Erythroblast (primary cell): ENCODE data around the gene OGT.

Experiments used
- DNase-seq, 2 experiments: peaks; one replicate each; lab custom pipeline; 2025; lab: John Stamatoyannopoulos, UW
- GATA1 ChIP-seq: IDR thresholded peaks from 2 replicates; pipeline ENCODE4 v1.6.1; 2011; ENCODE audit warnings: low read depth, mild to moderate bottlenecking, control low read depth, low read length, moderate library complexity
- POLR2A ChIP-seq: IDR thresholded peaks from 2 replicates; pipeline ENCODE4 v1.6.1; 2011; ENCODE audit warnings: mild to moderate bottlenecking, low read length

The OGT gene

DNA sequence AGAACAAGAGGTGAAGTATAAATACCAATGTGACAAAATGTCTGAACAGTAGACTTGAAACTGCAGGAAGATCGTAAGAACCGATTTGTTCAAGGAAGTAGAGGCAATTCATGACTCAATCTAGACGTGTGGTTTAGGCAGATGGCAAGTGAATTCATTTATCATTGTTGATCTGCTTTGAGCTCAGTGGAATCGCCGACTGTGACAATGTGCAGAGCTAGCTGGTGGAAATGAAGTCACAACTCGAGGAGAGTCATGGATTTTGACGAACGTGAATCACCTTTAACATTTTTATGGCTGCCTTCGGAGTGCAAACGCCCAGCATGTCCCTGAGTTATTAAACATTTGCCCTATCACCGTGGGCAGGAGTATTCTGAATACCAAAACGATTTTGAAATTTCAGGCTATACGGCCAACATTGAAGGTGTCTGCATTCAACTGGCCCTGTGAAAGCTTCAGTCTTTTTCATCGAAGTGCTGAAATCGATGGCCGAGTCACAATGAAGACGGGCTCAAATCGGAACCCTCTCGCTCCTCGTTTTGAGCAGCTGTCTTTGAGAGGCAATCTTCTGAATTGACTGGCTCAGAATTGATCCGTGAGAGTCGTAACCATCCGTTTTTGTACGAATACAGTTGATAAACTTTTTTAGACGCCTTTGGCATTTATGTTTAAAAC, 689 bp upstream of the OGT start:
- TF ChIP-seq POLR2A = no peak

DNA sequence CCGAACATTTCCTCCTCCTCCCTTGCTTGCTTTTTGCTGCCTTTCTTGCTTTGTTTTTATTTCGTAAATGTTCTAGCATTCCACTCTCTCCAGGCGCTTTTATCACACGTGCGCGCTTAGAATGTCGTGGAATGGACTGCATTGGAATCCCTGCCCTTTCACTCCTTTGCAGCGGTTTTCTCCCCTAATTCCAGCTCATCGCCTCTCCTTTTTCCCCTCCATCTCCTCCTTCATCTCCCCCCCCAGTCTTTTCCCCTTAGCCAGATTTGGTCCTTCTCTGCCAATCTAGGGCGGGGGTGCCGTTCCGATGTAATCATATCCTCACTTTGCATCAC, 579 bp downstream of the OGT start:
- TF ChIP-seq POLR2A = no peak
- TF ChIP-seq GATA1 = no peak
- DNase-seq = no peak

More for the DNA sequence above, 689 bp upstream of the OGT start:
- peak; percentile 69 to 75 for DNase-seq

DNA sequence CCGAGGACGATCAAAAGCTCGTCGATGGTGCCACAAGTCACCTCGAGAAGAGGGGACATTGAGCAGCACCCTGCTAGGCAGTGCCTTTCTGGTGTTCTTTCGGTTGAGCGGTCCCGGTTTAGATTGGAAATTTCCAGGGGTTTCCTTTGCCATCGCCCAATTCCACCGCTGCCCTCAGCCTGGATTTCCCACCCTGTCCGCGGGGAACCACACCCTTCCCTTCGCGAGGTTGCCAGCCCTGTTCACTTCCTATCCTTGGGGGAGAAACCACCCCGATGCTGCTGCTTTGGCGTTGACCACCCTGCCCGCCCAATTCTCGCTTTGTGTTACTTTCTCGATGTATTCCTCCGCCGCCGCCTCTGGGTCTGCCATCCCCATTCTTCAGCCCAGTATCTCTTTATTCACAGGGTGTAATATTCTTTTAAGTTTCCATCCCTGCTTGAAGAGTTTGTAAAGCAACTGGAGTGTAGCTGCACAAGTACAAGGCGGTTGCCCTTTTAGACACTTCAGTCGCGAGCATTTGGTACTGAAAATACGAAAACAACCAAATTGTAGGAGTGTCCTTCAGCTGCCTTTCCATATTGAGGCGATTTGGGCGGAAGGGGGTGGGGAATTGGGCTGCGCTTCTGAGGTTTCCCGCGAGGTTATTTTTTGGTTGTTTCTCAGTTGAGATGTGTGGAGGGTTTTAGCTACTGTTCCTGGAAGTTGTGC, 1.1 kb downstream of the OGT start:
- peak; percentile 68 to 73 for DNase-seq
- TF ChIP-seq POLR2A = no peak

DNA sequence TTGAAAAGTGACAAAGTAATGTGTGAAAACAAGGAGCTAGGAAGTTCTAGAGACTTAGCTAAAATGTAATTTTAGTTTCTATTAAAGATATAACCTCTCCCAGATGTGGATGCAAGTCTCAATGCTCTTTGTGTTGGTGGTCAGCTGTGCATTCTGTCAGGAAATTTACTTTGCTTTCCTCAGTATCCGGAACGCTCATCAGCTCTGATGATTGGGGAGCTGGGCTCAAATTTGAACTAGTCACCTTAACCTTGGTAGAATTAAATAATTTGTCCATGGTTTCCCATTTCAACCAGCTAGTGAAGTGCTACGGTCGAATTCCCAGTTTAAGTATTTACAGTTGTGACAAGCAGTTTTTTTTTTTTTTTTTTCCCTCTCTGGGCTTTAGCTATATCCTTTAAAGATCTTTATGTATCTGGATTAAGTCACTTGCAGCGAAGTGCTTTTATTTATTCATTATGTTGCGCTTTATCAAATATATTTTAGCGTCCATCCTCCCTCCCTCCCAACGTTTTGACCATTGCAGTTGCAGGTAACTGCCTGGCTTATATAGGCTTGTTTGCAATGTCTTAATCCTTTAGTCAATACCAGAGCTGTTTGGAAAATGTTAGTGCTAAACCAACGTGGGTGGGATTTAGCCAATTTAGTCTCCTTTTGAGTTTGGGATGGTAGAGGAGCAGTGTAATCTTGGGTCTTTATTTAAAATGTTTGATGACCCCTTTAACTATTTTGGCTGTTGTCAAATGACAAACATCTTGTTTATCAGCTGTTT, 2.1 kb downstream of the OGT start:
- DNase-seq = peak in 1 of 2 experiments; percentile 36
- TF ChIP-seq POLR2A = no peak
- no peak for TF ChIP-seq GATA1

DNA sequence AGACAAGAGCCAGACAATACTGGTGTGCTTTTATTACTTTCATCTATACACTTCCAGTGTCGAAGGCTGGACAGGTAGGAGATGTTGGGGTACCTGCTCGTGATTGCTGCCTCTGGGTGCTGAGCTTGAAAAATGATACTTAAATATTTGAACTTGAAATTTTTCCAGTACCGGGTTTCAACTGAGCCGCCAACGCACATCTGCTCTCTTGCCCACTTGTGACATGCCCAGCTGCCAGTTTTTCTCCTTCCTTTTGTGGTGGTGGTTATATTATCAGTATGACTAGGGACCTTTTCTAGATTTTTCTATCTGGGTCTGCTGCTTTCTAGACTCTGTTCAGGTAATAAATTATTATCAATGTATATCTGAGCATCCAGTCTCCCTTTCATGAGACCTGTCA, 3.4 kb downstream of the OGT start:
- DNase-seq = peak in 1 of 2 experiments; percentile 7
- no peak for TF ChIP-seq POLR2A
- TF ChIP-seq GATA1 = no peak

DNA sequence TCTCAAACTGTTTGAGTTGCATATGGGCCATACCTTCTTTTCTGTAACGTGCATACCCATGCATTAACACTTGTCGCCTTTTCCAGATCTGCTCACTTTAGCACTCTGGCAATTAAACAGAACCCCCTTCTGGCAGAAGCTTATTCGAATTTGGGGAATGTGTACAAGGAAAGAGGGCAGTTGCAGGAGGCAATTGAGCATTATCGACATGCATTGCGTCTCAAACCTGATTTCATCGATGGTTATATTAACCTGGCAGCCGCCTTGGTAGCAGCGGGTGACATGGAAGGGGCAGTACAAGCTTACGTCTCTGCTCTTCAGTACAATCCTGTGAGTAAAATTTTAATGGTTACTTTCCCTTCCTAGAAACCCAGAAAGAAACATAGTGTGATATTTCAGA, 4.8 kb downstream of the OGT start:
- TF ChIP-seq GATA1 (no peak), POLR2A (no peak)
- DNase-seq = no peak

DNA sequence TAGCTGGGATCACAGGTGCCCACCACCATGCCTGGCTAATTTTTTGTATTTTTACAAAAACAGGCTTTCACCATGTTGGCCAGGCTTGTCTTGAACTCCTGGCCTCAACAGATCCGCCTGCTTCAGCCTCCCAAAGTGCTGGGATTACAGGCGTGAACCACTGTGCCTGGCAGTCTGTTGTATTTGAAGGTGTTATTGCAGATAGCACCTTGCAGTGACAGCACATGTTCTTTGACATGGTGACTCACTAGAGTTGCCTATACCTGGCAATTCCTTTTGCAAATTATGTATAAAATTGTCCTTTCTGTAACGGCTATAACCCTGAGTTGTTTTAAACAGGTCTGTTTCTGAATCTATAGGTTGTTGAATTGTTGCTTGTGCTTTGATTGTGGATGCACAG, 7.9 kb downstream of the OGT start:
- TF ChIP-seq POLR2A (no peak), GATA1 (no peak)

DNA sequence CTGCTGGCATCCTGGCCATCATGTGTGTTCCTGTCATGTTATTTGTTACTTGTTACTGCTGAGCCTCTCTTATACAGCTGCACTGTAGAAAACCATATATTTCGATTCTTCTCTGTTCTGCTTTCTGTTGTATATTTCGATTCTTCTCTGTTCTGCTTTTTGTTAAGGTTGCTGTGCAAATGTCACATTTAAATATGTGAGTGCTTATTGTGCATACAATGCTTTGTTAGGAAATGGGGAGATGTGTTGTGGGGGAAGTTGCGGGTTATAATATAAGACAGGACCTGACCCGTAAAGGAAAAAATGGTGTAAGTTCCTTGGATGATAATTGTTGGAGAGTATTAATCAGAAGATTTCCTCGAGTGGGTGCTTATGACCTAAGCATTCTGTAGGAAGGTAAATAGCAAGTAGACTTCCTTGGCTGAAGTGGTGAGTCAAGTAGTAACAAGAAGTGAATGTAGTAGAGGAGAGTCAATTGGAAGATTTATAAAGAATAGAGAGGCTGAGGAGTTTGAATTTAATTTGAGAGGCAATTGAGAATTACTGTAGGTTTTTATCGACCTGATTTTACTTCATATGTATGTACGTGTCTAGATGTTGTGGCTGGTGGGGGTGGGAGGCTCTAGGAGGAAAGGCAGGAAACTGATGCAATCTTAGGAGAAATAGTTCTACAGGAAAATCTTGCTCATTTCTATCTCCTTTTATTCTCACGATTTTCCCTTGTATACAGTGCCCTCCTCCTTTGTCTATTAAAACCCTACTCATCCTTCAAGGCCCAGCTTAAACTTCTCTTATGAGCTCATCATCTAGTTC, 8.5 kb downstream of the OGT start:
- DNase-seq = peak; percentile 9 to 40
- TF ChIP-seq POLR2A = no peak
- no peak for TF ChIP-seq GATA1

More for the DNA sequence above, 7.9 kb downstream of the OGT start:
- peak; percentile 35 to 58 for DNase-seq

DNA sequence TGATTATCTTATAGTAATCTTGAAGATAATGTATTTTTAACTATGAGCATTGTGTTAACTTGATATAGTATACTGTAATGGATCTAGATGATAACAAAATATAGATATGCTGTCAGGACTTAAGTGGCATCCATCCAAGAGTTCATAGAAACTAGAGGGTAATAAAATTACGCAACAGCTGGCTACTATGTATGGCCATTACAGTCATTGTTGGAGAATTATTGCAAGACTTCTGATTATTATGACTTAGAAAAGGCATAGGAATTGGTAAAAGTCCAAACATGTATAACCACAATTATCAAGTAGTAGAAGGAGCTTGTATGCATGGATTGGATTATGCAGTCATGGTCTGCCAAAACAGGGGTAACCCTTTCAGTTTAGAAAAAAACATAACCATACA, 9.5 kb downstream of the OGT start:
- TF ChIP-seq POLR2A = no peak
- no peak for TF ChIP-seq GATA1
- peak; percentile 14 to 39 for DNase-seq

DNA sequence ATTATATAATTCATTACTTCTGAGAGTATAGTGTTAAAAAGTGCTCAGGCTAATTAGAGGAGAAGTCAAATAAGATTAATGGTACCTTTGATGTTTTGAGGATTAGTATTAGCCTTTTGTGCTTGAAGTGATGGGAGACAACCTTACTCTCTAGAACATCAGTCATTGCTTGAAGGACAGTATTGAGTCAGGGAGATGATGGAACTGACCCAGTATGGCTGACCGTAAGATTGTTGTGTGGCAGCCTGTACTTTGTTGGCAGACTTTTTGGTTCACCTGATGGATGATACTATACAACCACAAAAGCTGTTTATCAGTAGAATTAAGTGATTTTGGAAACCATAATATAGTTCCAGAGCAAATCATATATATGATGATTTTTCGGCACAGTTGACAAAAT, 9.9 kb downstream of the OGT start:
- TF ChIP-seq POLR2A = no peak
- DNase-seq = no peak

DNA sequence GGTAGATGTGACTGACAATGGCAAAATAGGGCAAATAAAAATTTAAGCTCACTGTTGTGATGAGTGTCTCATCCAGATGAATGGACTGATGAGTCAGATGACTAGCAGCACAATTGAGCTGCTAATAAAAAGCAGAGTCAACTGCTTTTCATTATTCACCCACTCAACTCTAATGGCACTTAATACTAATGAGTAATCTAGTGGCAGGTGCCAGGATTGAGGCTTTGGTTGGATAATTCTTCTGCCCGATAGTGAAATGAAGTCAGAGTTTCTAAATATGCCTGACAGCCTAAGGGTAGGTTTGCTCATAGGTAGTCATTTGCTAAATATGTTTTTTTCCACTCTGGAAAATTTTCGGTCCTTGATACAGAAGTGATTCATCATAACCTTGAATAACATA, 10.4 kb downstream of the OGT start:
- TF ChIP-seq POLR2A (no peak), GATA1 (no peak)
- no peak for DNase-seq

DNA sequence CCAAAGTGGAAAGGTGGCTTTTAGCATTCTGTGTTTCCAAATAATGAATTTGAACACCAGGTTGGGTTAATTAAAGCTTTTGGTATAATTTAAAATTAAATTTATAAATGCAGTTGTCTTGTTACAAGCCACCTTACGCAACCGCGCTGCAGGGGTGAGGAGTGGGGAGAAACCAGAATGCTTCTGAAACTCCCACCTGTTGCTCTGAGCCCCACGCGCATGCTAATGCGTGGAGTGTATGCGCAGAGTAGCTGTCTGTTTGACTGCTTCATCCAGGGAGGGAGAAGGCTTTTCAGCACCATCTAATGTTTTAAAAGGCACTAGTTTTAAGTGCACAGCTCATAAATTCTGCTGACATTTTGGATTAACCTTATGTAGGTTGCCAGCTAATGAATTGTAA, 12.5 kb downstream of the OGT start:
- TF ChIP-seq GATA1 = no peak
- TF ChIP-seq POLR2A = no peak
- DNase-seq = no peak

DNA sequence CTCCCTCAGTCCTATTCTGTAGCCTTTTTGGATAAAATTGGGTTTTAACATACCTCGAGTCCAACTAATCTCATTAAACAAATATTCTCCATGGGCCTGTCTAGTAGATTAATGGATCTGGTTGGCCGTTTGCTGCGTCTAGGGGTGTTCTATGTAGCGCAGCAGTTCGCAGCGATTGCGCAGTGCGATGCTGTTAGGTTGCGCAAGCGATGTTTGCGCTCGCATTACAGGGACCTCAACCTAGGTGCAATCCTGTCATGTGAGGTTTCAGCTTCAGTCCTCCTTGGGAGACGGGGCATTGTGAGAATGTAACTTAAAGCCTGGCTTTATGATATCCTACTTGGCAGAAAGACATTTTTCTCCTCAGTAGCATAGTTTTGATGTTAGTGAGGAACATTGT, 14.0 kb downstream of the OGT start:
- no peak for TF ChIP-seq POLR2A
- no peak for TF ChIP-seq GATA1
- no peak for DNase-seq

DNA sequence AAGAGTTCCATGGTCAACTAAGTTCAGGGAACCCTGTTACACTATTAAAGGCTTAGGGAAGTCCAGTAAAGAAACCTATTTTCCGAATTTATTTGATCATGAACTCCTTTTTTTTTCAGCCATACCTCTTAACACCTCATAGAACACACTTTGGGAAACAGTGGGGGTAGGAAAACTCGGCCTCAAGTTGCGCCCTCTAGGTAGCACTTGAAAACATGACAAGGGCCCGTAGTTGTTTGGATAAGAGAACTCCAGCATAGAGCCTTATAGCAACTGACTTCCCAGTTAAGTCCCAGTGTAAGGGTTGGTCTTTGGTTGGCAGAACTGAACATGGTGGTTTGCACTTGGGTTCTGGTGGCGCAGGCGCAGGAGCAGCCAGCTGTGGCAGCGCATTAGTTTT, 14.4 kb downstream of the OGT start:
- TF ChIP-seq GATA1 (no peak), POLR2A (no peak)
- DNase-seq = no peak
